DND-41 (cell line): ENCODE results near the gene PLCB4.

Source experiments
- CTCF ChIP-seq: IDR thresholded peaks from 2 replicates; pipeline ENCODE4 v1.5.1; 2012; ENCODE audit warnings: borderline replicate concordance, low read length, moderate library complexity, mild to moderate bottlenecking; ENCODE audit not compliant: poor library complexity, severe bottlenecking; ENCODE audit errors: extremely low read depth
- EZH2 ChIP-seq: IDR thresholded peaks from 3 replicates; pipeline ENCODE4 v1.6.1; 2012; ENCODE audit warnings: borderline replicate concordance, low read depth, mild to moderate bottlenecking, moderate library complexity, low read length, inconsistent platforms; ENCODE audit not compliant: severe bottlenecking

GRCh38 chr20:9369557-9369956 lies 300.7 kb downstream of the PLCB4 start:
- TF ChIP-seq CTCF: no peak
- no peak for TF ChIP-seq EZH2
